NCI-H2107 treated with DMSO at 0.1 percent for 48 hours (cell line): Measurements from ENCODE around the gene STEAP2.

Source experiments
- DNase-seq: peaks from one replicate; lab custom pipeline; 2025; ENCODE audit not compliant: unreplicated experiment; lab: John Stamatoyannopoulos, UW

Gene STEAP2

GRCh38 chr7:90192876-90193750 lies 18.4 kb upstream of the STEAP2 start:
- DNase-seq: no peak

- no peak for DNase-seq
These were observed 16.4 kb upstream of the STEAP2 start for GRCh38 chr7:90194911-90195809.

- DNase-seq: no peak
These were observed 9.9 kb upstream of the STEAP2 start for GRCh38 chr7:90201500-90202195.

GRCh38 chr7:90207956-90208355 lies 3.6 kb upstream of the STEAP2 start:
- no peak for DNase-seq

GRCh38 chr7:90209776-90210175 lies 1.8 kb upstream of the STEAP2 start:
- DNase-seq: no peak

- DNase-seq: no peak
These were observed 1.1 kb upstream of the STEAP2 start for GRCh38 chr7:90210475-90210874.

GRCh38 chr7:90210981-90211380 lies 559 bp upstream of the STEAP2 start:
- DNase-seq: no peak

- DNase-seq: no peak
These were observed 582 bp downstream of the STEAP2 start for GRCh38 chr7:90212149-90212495.

- DNase-seq: no peak
These were observed 2.0 kb downstream of the STEAP2 start for GRCh38 chr7:90213521-90213920.

- no peak for DNase-seq
These were observed 4.6 kb downstream of the STEAP2 start for GRCh38 chr7:90216080-90216674.

GRCh38 chr7:90216771-90217170 lies 5.2 kb downstream of the STEAP2 start:
- no peak for DNase-seq

- no peak for DNase-seq
These were observed 10.8 kb downstream of the STEAP2 start for GRCh38 chr7:90222390-90222789.

- no peak for DNase-seq
These were observed 11.5 kb downstream of the STEAP2 start for GRCh38 chr7:90222811-90223725.

GRCh38 chr7:90224195-90224594 lies 12.7 kb downstream of the STEAP2 start:
- no peak for DNase-seq

GRCh38 chr7:90225181-90225580 lies 13.6 kb downstream of the STEAP2 start:
- no peak for DNase-seq

GRCh38 chr7:90225601-90226000 lies 14.1 kb downstream of the STEAP2 start:
- no peak for DNase-seq

- DNase-seq: no peak
These were observed 15.7 kb downstream of the STEAP2 start for GRCh38 chr7:90227259-90227658.

- DNase-seq: no peak
These were observed 18.1 kb downstream of the STEAP2 start for GRCh38 chr7:90229682-90230081.

- no peak for DNase-seq
These were observed 19.3 kb downstream of the STEAP2 start for GRCh38 chr7:90230834-90231233.

GRCh38 chr7:90231304-90231703 lies 19.8 kb downstream of the STEAP2 start:
- no peak for DNase-seq
